Heart left ventricle (tissue), 16 donors: Measurements from ENCODE around the gene ZCCHC9. TPM values are rescaled to one million over a fixed set of nuclear protein-coding genes. Genes with fewer than 3 reads are reported as not detected.

Source experiments
- ATAC-seq, 4 donors: fragments of 200-7000 bp; cut with Tn5 transposase; one replicate each; pipeline ENCODE4 v1.9.1; 2020 to 2022; ENCODE audit warnings: moderate library complexity in 4 of 4, mild to moderate bottlenecking in 3 of 4, moderate number of reproducible peaks in 1 of 4
- DNase-seq, 5 donors: peaks; one replicate each; pipeline ENCODE4 v3.0.0-alpha.2; 2020
- H3K27ac ChIP-seq, 12 donors: fragments of 200-600 bp; sonication (generic) in 4 of 12; one replicate each; pipeline versions ENCODE4 v1.5.0 to v1.8.0; 2016 to 2022; ENCODE audit warnings: mild to moderate bottlenecking in 2 of 12
- H3K27me3 ChIP-seq, 9 donors: fragments of 200-600 bp; sonication (generic) in 2 of 9; one replicate each; pipeline versions ENCODE4 v1.5.1 to v1.8.0; 2016 to 2022; ENCODE audit warnings: mild to moderate bottlenecking in 3 of 9
- H3K36me3 ChIP-seq, 9 donors: fragments of 200-600 bp; sonication (generic) in 2 of 9; one replicate each; pipeline versions ENCODE4 v1.5.0 to v1.8.0; 2018 to 2022; ENCODE audit warnings: mild to moderate bottlenecking in 2 of 9
- H3K4me1 ChIP-seq, 12 donors: fragments of 200-600 bp; sonication (generic) in 4 of 12; one replicate each; pipeline versions ENCODE4 v1.5.0 to v1.8.0; 2016 to 2022; ENCODE audit warnings: mild to moderate bottlenecking in 3 of 12
- H3K4me3 ChIP-seq, 12 donors: fragments of 200-600 bp; sonication (generic) in 4 of 12; one replicate each; pipeline versions ENCODE4 v1.5.0 to v1.8.0; 2017 to 2022; ENCODE audit warnings: mild to moderate bottlenecking in 9 of 12, moderate library complexity in 4 of 12
- H3K9me3 ChIP-seq, 12 donors: fragments of 200-600 bp; sonication (generic) in 4 of 12; one replicate each; pipeline versions ENCODE4 v1.5.0 to v1.8.0; 2016 to 2022; ENCODE audit warnings: mild to moderate bottlenecking in 1 of 12
- POLR2A ChIP-seq, 2 donors: fragments of 450-650 bp; IDR thresholded peaks; one replicate each; pipeline ENCODE4 v1.6.1; 2017; ENCODE audit warnings: antibody characterized with exemption in 2 of 2, mild to moderate bottlenecking in 2 of 2, moderate library complexity in 2 of 2
- WGBS, 4 donors: extraction: QIAGEN DNeasy Blood & Tissue Kit in 2 of 4; methylation state at CpG; one replicate each; pipeline versions ENCODE4 v1.1.5 to v1.1.7; 2013 to 2018; 5-methylcytosine and 5-hydroxymethylcytosine counted together
- intact Hi-C, 10 donors: fragments of 100-400 bp; cut with DNase I; formaldehyde crosslinking; loops; one replicate each; pipeline versions ENCODE4 v1.11.1 to v1.14.2; 2022
- polyA plus RNA-seq, 2 donors: library from polyadenylated mRNA; stranded (reverse); fragments of 200-250 nt; gene quantifications; one replicate each; pipeline ENCODE4 v1.2.3, GENCODE V29; 2013
- total RNA-seq, 9 donors: library from RNA; depleted of rRNA in 2 of 9; stranded (reverse); fragments of >200 nt in 2 of 9; fragmentation: NEBNext Ultra II Directional in 3 of 9; extraction: Animal tissue kit (Norgen Biotek cat#: 25700) in 3 of 9; gene quantifications; one replicate each; pipeline versions ENCODE4 v1.1.0 to v1.2.4, GENCODE V29; 2016 to 2023
- TF ChIP-seq, protein P1 (sequence below), 12 donors: fragments of 200-600 bp; sonication (generic) in 4 of 12; IDR thresholded peaks; one replicate each; pipeline versions ENCODE4 v1.5.0 to v1.8.0; 2018 to 2022; ENCODE audit warnings: antibody characterized with exemption in 12 of 12, mild to moderate bottlenecking in 5 of 12
- donor health status: ischemic (EF 13 %, LVEDD 7.1; RV severe dilation, severe dysfunction).
- donor health status: healthy with polysubstance abuse.
- donor health status: DM: no; HTN: yes; CAD: no.
- donor health status: DM: no; HTN: no; CAD: no.
- donor health status: ischemic (EF 25% LVEDD 6.9; RV normal size, moderate dysfunction).
- donor health status: ischemic (EF 25% LVEDD 5.7; RV mildly dilated, moderate dysfunction).
- donor health status: healthy.
- donor health status: DM: yes; HTN: yes; CAD: no.
- donor health status: ischemic (EF 35%, LVEDD 5.7; RV mildly dilated, moderate dysfunction).
- donor health status: nonischemic (EF 11% LVEDD 7.7; RV severe dilation, severe dysfunction).
- donor health status: DM: yes; HTN: yes; CAD: no.
- donor health status: PGD.
- donor health status: ischemic (EF 29% LVEDD 5.4; RV normal size, mild dysfunction).
- donor health status: nonischemic (EF 23%, LVEDD 6.1; RV moderate dilation, normal function).

Gene ZCCHC9
- total and polyA plus RNA-seq, 11 donors: 6.5 to 16.2 (median 11.2) TPM

DNA sequence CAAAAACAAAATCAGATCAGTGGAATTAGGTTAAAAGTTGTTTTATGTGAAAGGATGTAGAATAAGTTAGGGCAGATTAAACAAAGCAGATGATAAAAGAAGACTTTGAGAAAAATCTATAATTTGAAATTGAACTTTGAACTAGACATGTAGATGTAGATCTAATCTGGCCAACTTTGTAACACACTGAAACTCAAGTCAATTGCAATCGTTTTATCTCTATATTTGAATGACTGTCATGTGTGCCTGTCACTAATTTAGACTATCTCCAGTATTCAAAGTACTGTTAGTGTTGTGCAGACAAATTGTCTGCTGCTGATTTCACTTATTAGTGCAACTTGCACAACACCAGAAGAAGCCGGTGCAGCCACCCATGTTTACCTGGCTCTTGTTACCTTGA lies 52.7 kb downstream of the ZCCHC9 start:
- TF ChIP-seq, protein P1, sequence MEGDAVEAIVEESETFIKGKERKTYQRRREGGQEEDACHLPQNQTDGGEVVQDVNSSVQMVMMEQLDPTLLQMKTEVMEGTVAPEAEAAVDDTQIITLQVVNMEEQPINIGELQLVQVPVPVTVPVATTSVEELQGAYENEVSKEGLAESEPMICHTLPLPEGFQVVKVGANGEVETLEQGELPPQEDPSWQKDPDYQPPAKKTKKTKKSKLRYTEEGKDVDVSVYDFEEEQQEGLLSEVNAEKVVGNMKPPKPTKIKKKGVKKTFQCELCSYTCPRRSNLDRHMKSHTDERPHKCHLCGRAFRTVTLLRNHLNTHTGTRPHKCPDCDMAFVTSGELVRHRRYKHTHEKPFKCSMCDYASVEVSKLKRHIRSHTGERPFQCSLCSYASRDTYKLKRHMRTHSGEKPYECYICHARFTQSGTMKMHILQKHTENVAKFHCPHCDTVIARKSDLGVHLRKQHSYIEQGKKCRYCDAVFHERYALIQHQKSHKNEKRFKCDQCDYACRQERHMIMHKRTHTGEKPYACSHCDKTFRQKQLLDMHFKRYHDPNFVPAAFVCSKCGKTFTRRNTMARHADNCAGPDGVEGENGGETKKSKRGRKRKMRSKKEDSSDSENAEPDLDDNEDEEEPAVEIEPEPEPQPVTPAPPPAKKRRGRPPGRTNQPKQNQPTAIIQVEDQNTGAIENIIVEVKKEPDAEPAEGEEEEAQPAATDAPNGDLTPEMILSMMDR (IDR thresholded peaks at IDR 0.05): no peak
- no peak for TF ChIP-seq POLR2A (IDR thresholded peaks at IDR 0.05)
- Histone ChIP-seq H3K36me3 (no peaks in the 10 kb centered on the region), H3K9me3 (no peaks in the 10 kb centered on the region), H3K4me1 (no peaks in the 10 kb centered on the region), H3K27ac (no peak overlapping the region), H3K27me3 (no peaks in the 10 kb centered on the region), H3K4me3 (no peak overlapping the region)
- DNase-seq (no peak), ATAC-seq (no peak)
- intact Hi-C loops: no loop called here
- 57 to 67% (median 60%) methylated on average over 2 of the region's 2 CpGs for WGBS, 4 donors

DNA sequence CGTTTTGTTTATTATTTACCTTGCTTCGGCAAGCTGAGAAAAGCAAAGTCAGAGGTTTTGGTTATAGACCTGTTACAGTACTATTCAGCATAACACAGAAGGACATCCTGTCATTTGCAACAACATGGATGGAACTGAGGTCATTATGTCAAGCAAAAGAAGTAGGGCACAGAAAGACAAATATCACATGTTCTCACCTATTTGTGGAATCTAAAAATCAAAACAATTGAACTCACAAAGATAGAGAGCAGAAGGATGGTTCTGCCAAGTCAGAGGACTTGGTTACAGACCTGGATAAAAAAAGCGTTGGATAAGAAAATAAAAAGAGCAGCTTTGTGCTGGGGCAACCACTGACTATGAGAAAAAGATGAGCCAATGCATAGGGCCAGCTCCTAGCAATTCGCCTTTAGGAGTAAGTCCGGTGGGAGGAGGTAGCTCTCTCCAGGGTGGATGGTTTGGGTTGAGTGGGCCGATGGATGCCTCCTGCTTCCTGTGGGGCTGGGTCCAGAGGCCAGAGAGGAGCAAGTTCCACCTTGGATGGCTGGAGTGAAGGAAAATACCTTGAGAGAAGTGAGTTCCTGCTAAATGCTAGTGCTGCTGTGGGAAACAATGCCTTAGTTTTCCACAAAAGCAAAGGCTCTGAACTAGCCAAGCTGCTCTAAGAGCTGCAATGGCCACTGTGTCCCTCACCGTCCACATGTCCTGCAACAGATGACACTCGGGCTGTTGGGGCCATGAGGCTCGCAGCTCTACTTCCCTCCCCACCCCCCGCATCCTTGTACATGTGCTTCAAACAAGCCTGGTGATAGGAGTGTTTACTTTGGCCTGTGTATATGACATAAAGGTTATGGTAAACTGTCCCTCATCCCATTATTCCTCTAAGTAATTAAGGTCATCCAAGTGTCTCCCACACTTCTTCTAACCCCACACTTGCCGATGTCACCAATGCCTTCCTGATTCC lies 54.2 kb downstream of the ZCCHC9 start:
- Histone ChIP-seq H3K27me3 (no peaks in the 10 kb centered on the region), H3K4me3 (no peak overlapping the region), H3K36me3 (no peaks in the 10 kb centered on the region), H3K27ac (no peak overlapping the region), H3K9me3 (no peaks in the 10 kb centered on the region), H3K4me1 (no peaks in the 10 kb centered on the region)
- DNase-seq: no peak
- intact Hi-C loops: no loop called here
- TF ChIP-seq, protein P1 (IDR thresholded peaks at IDR 0.05): no peak
- no peak for TF ChIP-seq POLR2A (IDR thresholded peaks at IDR 0.05)
- ATAC-seq: no peak
- WGBS, 4 donors: 79 to 88% (median 82%) methylated on average over 11 of the region's 11 CpGs

DNA sequence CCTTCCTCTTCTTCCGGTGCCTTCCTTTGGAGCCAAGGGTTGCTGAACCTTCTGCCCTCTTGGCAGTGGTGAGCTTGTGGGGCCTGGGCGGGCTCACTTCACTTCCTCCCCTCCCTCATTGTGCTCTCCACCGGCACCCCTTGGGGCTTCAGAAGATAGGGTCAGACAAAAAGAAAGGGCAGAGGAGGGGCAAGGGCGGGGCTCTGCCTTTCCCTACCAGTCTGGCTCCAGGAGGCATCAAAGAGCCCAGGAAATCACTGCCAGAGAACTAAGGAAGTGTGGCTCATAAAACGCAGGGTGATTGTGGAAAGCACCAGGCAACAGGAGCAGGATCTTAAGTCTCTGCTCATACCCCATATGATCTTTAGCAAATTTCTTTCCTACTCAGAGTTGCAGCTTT lies 57.7 kb downstream of the ZCCHC9 start:
- no peak for ATAC-seq

DNA sequence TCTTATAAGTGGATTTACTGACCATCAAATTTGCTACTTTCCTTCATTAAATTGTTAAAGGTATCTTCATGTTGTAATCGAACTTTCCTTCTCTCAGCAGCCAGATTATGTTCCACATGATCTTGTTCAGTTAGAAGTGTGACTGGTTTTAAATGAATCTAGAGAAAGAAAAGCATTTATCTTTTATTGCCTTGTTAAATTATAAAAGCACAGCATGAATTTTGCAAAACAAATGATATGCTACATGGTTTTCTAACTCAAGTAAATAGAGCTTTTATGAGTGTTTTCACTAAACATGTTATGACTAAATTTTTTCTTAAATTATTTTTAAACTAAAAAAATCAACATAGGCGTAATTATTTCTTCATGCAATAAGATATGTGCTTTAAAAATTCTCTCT lies 58.5 kb downstream of the ZCCHC9 start:
- WGBS, 4 donors: 80 to 91% (median 89%) methylated on average over 2 of the region's 2 CpGs
- no peak overlapping the region for H3K27ac ChIP-seq
- H3K4me1 ChIP-seq: no peaks in the 10 kb centered on the region
- H3K9me3 ChIP-seq: no peaks in the 10 kb centered on the region
- H3K36me3 ChIP-seq: no peaks in the 10 kb centered on the region
- ATAC-seq: no peak
- intact Hi-C loops: no loop called here
- no peaks in the 10 kb centered on the region for H3K27me3 ChIP-seq
- no peak for DNase-seq
- TF ChIP-seq, protein P1 (IDR thresholded peaks at IDR 0.05): no peak
- no peak for TF ChIP-seq POLR2A (IDR thresholded peaks at IDR 0.05)
- no peak overlapping the region for H3K4me3 ChIP-seq

More for the DNA sequence above, 57.7 kb downstream of the ZCCHC9 start:
- Histone ChIP-seq H3K27ac (no peak overlapping the region), H3K4me3 (no peak overlapping the region), H3K9me3 (no peaks in the 10 kb centered on the region), H3K36me3 (no peaks in the 10 kb centered on the region), H3K27me3 (no peaks in the 10 kb centered on the region), H3K4me1 (no peaks in the 10 kb centered on the region)
- no peak for DNase-seq
- intact Hi-C loops: no loop called here
- 36 to 42% (median 38%) methylated on average over 5 of the region's 5 CpGs for WGBS, 4 donors
- no peak for TF ChIP-seq POLR2A (IDR thresholded peaks at IDR 0.05)
- TF ChIP-seq, protein P1 (IDR thresholded peaks at IDR 0.05): no peak
